AG04449 (cell line): ENCODE data around the gene SLC12A2.
A peak's percentile ranks its signal among the peaks of the same experiment; 100 is the strongest.

Experiments
- CTCF ChIA-PET: fragments of 350-600 bp; formaldehyde crosslinking; extraction: SDS; loops from one replicate; lab custom pipeline; 2021; ENCODE audit warnings: antibody characterized with exemption; lab: Yijun Ruan, JAX
- POLR2A ChIA-PET: fragments of 400-600, 350-600 bp; formaldehyde crosslinking; extraction: SDS; loops from one replicate; lab custom pipeline; 2020; ENCODE audit warnings: antibody characterized with exemption, inconsistent platforms; lab: Yijun Ruan, JAX
- DNase-seq: peaks from one replicate; pipeline ENCODE4 v3.0.0-alpha.2; 2010; ENCODE audit warnings: low read depth, low spot score
- H3K4me3 ChIP-seq: 2 replicates; pipeline ENCODE4 v1.5.1; 2011; ENCODE audit warnings: low read depth, mild to moderate bottlenecking, control low read depth, low read length
- CTCF ChIP-seq: IDR thresholded peaks from one replicate; pipeline ENCODE4 v1.5.1; 2011; ENCODE audit warnings: mild to moderate bottlenecking, moderate library complexity, low read length, control low read depth, inconsistent platforms; ENCODE audit not compliant: insufficient read depth; ENCODE audit errors: missing control alignments

Gene SLC12A2

GRCh38 chr5:128213340-128213739, 129.8 kb downstream of the SLC12A2 start:
- peak; percentile 67 for TF ChIP-seq CTCF
- ChIA-PET CTCF (interaction anchor here (0.7 to 4.3 kb wide), 12 partner anchors 10 to 630 kb away, joined by 3 to 24 read pairs (median 6); no protein-coding TSS in a partner anchor), POLR2A (no interaction called here)
- H3K4me3 ChIP-seq = no peak overlapping the region
- DNase-seq = no peak

- no peak overlapping the region for H3K4me3 ChIP-seq
- ChIA-PET POLR2A (no interaction called here), CTCF (interaction anchor here (0.8 to 4.3 kb wide), 16 partner anchors 13 to 1554 kb away, joined by 3 to 24 read pairs (median 3); no protein-coding TSS in a partner anchor)
- no peak for TF ChIP-seq CTCF
- DNase-seq = no peak
Measured at GRCh38 chr5:128213833-128214232, 130.3 kb downstream of the SLC12A2 start.

GRCh38 chr5:128216285-128216684, 132.7 kb downstream of the SLC12A2 start:
- no peak overlapping the region for H3K4me3 ChIP-seq
- ChIA-PET CTCF (no interaction called here), POLR2A (no interaction called here)
- DNase-seq = no peak
- TF ChIP-seq CTCF = no peak

GRCh38 chr5:128216860-128217531, 133.4 kb downstream of the SLC12A2 start:
- ChIA-PET CTCF (no interaction called here), POLR2A (interaction anchor here (0.7 to 1.3 kb wide), 3 partner anchors 11 to 321 kb away, joined by 3 to 7 read pairs (median 3); partner anchors contain the start of gene FBN2)
- H3K4me3 ChIP-seq = no peak overlapping the region
- no peak for TF ChIP-seq CTCF
- DNase-seq = peak; percentile 72

GRCh38 chr5:128220841-128221240, 137.3 kb downstream of the SLC12A2 start:
- no peak for DNase-seq
- no peak overlapping the region for H3K4me3 ChIP-seq
- CTCF ChIA-PET = no interaction called here
- TF ChIP-seq CTCF = no peak
- POLR2A ChIA-PET = no interaction called here

GRCh38 chr5:128224336-128224735, 140.8 kb downstream of the SLC12A2 start:
- ChIA-PET POLR2A (no interaction called here), CTCF (no interaction called here)
- H3K4me3 ChIP-seq = no peak overlapping the region
- DNase-seq = no peak
- no peak for TF ChIP-seq CTCF
